NB4 (cell line): Measurements from ENCODE around the gene CYP26B1.

Experiments
- POLR2A ChIP-seq: IDR thresholded peaks from 2 replicates; pipeline ENCODE4 v1.6.1; 2011; ENCODE audit warnings: mild to moderate bottlenecking; ENCODE audit not compliant: insufficient read length; ENCODE audit errors: extremely low read depth
- TF ChIP-seq, protein P1 (sequence below): IDR thresholded peaks from one replicate; pipeline ENCODE4 v1.5.1; 2012; ENCODE audit warnings: low read depth, low read length

DNA sequence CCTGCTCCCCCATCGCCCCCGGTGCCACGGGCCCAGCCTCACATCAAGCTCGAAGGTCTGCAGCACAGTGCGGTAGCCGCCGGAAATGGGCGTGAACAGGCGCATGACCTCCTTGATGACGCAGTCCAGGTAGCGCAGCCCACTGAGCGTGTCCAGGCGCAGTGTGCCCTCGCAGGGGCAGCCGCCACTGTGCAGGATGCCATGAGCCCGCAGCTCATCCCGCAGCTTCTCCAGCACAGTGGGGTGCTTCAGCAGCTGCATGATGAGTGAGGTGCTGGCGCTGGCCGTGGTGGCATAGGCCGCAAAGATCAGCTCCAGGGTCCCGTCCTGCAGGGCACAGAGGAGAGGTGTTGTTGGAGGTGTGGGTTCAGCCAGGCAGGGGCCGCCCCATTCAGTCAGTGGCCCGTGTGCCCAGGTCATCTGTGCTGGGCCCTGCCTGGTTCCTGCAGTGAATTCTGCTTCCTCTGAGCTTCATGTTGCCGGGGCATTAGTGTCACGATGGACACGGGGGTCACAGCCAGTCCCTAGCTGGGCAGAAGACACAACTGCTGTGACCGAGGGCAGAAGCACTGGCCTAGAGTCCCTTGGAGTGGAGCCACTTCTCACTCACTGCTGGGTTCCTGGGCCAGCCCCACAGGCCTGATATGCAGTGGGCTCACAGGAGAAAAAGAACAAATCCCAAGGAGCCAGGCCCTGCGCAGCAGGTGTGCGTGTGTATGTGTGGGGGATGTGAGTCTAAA is 14.5 kb downstream of the CYP26B1 start:
- TF ChIP-seq, protein P1, sequence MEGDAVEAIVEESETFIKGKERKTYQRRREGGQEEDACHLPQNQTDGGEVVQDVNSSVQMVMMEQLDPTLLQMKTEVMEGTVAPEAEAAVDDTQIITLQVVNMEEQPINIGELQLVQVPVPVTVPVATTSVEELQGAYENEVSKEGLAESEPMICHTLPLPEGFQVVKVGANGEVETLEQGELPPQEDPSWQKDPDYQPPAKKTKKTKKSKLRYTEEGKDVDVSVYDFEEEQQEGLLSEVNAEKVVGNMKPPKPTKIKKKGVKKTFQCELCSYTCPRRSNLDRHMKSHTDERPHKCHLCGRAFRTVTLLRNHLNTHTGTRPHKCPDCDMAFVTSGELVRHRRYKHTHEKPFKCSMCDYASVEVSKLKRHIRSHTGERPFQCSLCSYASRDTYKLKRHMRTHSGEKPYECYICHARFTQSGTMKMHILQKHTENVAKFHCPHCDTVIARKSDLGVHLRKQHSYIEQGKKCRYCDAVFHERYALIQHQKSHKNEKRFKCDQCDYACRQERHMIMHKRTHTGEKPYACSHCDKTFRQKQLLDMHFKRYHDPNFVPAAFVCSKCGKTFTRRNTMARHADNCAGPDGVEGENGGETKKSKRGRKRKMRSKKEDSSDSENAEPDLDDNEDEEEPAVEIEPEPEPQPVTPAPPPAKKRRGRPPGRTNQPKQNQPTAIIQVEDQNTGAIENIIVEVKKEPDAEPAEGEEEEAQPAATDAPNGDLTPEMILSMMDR = no peak
- TF ChIP-seq POLR2A = no peak
